ENCODE results near the gene EXOC4.

The EXOC4 gene

GRCh38 chr7:133609806-133610205 lies 356.9 kb downstream of the EXOC4 start:
- no peak for TF ChIP-seq CTCF (IDR thresholded peaks at IDR 0.05; ENCODE audit: insufficient read depth, low read length, poor library complexity, severe bottlenecking)
- Histone ChIP-seq H3K27me3 (replicated peaks; ENCODE audit: control insufficient read depth, insufficient read depth, low read length) (no peaks in the 10 kb centered on the region), H3K4me3 (replicated peaks; ENCODE audit: low read depth, low read length) (no peak overlapping the region), H3K36me3 (ENCODE audit: control insufficient read depth, insufficient read depth, low read length) (no peaks in the 10 kb centered on the region)
- DNase-seq (ENCODE audit: extremely low read depth, insufficient read length): no peak

- Histone ChIP-seq H3K36me3 (ENCODE audit: control insufficient read depth, insufficient read depth, low read length) (no peaks in the 10 kb centered on the region), H3K27me3 (replicated peaks; ENCODE audit: control insufficient read depth, insufficient read depth, low read length) (no peaks in the 10 kb centered on the region), H3K4me3 (replicated peaks; ENCODE audit: low read depth, low read length) (no peak overlapping the region)
- TF ChIP-seq CTCF (IDR thresholded peaks at IDR 0.05; ENCODE audit: insufficient read depth, low read length, poor library complexity, severe bottlenecking): no peak
- no peak for DNase-seq (ENCODE audit: extremely low read depth, insufficient read length)
These were observed 359.1 kb downstream of the EXOC4 start for GRCh38 chr7:133611955-133612354.

- no peak for TF ChIP-seq CTCF (IDR thresholded peaks at IDR 0.05; ENCODE audit: insufficient read depth, low read length, poor library complexity, severe bottlenecking)
- no peaks in the 10 kb centered on the region for H3K27me3 ChIP-seq (replicated peaks; ENCODE audit: control insufficient read depth, insufficient read depth, low read length)
- DNase-seq (ENCODE audit: extremely low read depth, insufficient read length): no peak
These were observed 360.4 kb downstream of the EXOC4 start for GRCh38 chr7:133613250-133613790.

GRCh38 chr7:133614251-133614650 lies 361.4 kb downstream of the EXOC4 start:
- Histone ChIP-seq H3K4me3 (replicated peaks; ENCODE audit: low read depth, low read length) (no peak overlapping the region), H3K27me3 (replicated peaks; ENCODE audit: control insufficient read depth, insufficient read depth, low read length) (no peaks in the 10 kb centered on the region), H3K36me3 (ENCODE audit: control insufficient read depth, insufficient read depth, low read length) (no peaks in the 10 kb centered on the region)
- no peak for TF ChIP-seq CTCF (IDR thresholded peaks at IDR 0.05; ENCODE audit: insufficient read depth, low read length, poor library complexity, severe bottlenecking)
- DNase-seq (ENCODE audit: extremely low read depth, insufficient read length): no peak

More at GRCh38 chr7:133613250-133613790, 360.4 kb downstream of the EXOC4 start:
- no peaks in the 10 kb centered on the region for H3K36me3 ChIP-seq (ENCODE audit: control insufficient read depth, insufficient read depth, low read length)
- no peak overlapping the region for H3K4me3 ChIP-seq (replicated peaks; ENCODE audit: low read depth, low read length)

GRCh38 chr7:133618970-133619369 lies 366.1 kb downstream of the EXOC4 start:
- Histone ChIP-seq H3K27me3 (replicated peaks; ENCODE audit: control insufficient read depth, insufficient read depth, low read length) (no peaks in the 10 kb centered on the region), H3K36me3 (ENCODE audit: control insufficient read depth, insufficient read depth, low read length) (no peaks in the 10 kb centered on the region), H3K4me3 (replicated peaks; ENCODE audit: low read depth, low read length) (no peak overlapping the region)
- DNase-seq (ENCODE audit: extremely low read depth, insufficient read length): no peak
- TF ChIP-seq CTCF (IDR thresholded peaks at IDR 0.05; ENCODE audit: insufficient read depth, low read length, poor library complexity, severe bottlenecking): no peak

GRCh38 chr7:133619491-133619890 lies 366.6 kb downstream of the EXOC4 start:
- no peaks in the 10 kb centered on the region for H3K27me3 ChIP-seq (replicated peaks; ENCODE audit: control insufficient read depth, insufficient read depth, low read length)
- no peak for DNase-seq (ENCODE audit: extremely low read depth, insufficient read length)
- no peak overlapping the region for H3K4me3 ChIP-seq (replicated peaks; ENCODE audit: low read depth, low read length)
- no peak for TF ChIP-seq CTCF (IDR thresholded peaks at IDR 0.05; ENCODE audit: insufficient read depth, low read length, poor library complexity, severe bottlenecking)
- no peaks in the 10 kb centered on the region for H3K36me3 ChIP-seq (ENCODE audit: control insufficient read depth, insufficient read depth, low read length)

Data from GM06990 (cell line).